Astrocyte of the hippocampus (primary cell): ENCODE results near the gene GABRB3.

Experiments
- DNase-seq: peaks from one replicate; pipeline ENCODE4 v3.0.0; 2011; ENCODE audit warnings: low read depth, low spot score

GABRB3 gene

DNA sequence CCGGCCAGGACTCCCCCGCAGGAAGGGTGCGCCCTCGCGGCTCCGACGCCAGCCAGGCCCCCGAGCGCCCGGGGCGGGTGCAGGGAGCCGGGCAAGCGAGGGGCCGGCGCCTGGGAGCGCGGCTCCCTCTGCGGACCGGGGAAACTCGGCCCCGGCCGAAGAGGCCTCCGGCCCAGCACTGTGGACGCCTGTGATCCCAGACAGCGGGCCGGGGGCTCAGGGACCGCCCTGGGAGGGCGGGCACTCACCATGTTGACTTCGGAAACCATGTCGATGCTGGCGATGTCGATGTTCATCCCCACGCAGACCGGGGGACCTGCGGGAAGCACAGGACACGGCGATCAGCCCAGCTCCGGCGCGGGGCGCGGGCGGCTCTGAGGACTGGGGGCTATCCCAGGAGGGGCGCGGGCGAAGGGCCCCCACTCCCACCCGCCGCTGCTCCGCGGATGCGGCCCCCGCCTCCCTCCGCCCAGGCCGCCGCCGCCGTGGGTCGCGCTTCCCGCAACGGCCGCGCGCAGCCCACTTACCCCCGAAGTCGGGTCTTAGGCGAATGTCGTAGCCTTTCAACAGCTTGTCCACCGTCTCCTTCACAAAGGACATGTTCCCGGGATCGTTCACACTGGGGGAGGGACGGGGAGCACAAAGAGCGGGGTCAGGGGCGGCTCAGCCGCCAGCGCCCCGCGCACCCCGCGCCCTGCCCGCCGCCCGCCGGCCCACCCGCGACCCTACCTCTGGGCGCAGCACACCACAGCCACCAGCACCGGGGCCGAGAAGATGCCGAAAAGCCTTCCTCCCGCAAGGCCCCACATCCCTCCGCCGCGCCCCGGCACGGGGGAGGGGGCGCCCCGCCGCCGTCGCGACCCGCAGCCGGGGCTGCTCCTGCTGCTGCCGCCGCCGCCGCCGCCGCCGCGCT is at the start of gene GABRB3:
GABRB3 (minus strand) TSS at position 913 of the 913 bp plus-strand sequence.
- DNase-seq: peak; percentile 19

DNA sequence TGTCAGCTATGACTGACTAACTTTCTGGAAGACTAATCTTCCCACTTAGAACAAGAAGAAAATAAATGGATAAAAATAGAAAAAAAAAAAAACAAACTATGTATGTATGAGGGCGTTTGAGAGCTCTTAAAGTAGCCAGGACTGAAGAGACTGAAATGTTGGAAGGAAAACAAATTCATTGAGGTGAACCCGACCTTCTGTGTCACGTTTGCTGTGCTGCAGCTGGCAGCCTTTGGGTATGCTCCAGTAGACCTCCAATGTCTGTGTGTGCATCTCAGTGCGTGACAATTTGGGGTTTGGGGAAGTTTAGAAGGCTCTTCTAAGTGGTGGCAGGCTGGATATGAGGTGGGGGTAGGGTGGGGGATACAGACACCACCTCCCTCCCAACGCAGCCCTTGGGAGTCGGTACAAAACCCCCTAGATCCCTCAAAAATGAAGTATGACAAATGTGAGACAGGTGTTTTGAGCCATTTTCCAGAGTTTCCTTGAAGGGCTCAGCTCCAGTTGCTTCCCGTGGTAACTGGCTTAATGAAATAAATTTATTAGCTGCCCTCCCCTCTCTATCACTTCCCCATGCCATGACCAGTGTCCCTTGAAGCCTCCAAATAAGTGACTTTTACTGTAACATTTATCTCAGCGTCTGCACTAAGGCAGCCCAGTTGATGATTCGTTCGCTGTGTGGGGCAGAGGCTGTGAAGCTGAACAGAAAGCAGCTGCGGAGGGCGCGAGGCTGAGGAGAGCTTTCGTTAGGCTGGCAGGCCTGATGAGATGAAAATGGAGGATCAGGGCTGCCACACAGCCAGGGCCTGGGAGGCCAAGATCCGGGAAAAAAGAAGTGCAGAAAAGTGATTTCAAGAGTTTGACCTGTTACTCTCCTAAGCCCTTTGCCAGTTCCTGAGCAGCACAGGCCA is 34.9 kb upstream of the GABRB3 start:
- DNase-seq: no peak

DNA sequence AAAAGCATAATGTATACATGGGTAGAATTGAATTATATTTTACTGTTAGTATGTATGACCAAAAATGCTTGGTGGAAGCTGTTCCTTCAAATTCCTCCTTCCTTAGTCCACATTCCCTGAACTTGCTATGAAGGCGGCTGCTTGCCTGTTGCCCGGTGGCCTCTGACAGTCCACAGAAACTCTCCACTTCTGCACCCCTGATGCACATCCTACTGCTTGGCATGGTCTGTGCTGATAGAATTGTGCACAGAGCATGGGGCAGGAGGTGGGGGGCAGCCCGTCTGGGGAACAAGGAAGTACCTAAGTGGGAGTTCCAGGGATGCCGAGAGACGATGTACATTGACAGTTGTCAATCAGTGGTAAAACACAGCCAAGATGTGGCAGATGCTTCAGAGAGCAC is 33.7 kb upstream of the GABRB3 start:
- no peak for DNase-seq

DNA sequence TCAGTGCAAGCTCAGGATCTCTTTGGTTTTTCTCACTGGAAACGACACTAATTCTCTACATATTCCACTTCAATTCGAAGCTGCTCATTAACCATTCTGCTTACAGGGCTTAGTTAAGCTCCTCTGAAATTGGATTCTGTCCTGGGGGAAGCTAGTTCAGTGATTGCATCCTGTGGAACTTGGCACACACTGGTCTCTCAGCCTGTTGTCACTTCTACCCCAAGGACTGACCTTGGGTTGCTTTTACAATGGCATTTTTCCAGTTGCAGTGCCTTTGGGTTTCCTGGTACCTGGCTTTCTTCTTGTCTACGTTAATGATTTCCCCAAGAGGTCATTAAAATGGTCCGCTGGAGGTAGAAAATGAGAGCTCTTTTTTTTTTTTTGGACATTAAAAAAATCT is 33.3 kb upstream of the GABRB3 start:
- DNase-seq: no peak

DNA sequence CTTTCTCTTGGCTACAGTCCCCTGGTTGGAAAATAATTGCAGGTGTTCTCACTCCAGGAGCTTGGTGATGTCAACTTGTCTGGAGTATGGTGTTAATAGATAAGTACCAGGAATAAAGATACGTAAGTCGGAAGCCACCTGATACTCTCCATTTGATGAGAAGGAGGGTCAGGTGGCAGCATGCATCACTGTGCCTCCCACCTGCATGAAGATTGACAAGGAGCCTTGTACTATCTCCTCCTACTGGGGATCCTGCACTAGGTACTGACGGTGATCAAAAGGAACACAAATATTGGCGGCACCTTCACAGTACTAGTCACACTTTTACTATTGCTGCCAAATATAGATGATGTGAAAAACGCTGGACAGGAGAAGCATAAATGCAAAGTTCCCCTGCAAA is 32.6 kb upstream of the GABRB3 start:
- no peak for DNase-seq

DNA sequence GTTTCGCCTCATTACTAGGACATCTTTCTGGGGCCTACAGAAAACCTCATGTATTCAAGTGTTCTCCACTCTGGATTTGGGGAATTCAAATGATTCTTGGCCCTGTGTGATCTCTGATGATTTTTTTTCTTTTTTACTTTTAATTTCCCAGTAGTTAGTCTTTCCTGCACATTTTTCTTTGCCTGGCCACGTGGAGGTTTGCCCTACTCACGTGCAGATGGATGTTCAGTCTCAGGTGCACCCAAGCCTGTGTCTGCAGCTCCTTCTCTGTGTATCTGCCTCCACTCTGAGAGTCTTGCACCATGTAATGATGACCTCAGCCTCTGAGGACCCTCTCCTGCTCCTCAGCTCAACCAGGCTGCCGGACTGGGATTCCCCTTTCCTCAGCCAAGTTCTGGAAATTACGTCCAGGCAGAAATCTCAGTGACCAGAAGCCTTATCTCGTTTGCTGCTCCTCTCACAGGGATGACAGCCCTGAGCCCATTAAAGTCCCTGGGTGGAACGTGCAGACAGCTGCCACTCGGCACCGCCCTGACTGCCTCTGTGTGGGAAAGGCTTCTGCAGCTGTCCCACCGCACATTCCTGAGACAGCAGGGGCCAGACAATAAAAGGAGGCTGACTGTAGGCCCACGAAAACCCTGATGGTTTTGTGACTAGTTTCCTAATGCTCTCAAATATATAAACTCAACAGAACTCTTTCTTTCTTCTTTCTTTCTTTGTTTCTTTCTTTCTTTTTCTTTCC is 31.4 kb upstream of the GABRB3 start:
- DNase-seq: no peak

DNA sequence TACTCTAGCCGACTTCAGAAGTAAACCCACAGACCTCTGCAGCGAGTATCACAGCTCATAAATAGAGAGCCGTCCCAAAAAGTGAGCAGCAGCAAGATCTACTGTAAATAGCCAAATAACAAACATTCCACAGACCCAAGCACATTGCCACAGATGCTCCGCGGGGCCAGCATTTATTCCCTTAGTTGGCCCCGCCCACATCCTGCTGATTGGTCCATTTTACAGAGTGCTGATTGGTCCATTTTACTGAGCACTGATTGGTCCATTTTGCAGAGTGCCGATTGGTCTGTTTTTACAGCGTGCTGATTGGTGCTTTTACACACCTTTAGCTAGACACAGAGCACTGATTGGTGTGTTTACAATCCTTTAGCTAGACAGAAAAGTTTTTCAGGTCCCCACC is 17.3 kb upstream of the GABRB3 start:
- no peak for DNase-seq

DNA sequence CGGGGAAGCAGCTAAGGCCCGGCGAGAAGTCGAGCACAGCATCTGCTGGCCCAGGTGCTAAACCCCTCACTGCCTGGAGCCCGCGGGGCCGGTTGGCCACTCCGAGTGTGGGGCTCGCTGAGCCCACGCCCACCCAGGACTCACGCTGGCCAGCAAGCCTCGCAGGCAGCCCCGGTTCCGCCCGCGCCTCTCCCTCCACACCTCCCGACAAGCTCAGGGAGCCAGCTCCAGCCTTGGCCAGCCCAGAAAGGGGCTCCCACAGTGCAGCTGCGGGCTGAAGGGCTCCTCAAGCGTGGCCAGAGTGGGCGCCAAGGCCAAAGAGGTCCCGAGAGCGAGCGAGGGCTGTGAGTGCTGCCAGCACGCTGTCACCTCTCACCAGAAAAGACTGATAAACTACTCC is 8.9 kb upstream of the GABRB3 start:
- DNase-seq: no peak

DNA sequence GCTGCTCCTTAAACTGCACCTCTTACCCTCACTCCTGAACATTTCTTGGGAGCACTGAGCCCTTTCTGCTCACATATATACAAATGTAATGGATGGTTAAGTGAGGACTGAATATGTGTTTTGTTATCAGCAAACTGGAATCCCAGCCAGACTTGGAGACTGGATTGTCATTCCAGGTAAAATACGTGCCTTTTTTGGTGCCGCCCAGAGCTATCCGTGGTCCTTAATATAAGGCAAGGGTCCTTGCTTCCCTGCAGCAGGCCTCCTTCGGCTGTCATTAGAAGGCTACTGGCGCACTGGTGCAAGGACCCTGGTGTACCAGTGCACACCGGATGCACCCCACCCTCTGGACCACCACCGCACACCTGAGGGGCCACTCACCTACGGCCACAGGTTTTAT is 1.1 kb upstream of the GABRB3 start:
- DNase-seq: peak; percentile 15

DNA sequence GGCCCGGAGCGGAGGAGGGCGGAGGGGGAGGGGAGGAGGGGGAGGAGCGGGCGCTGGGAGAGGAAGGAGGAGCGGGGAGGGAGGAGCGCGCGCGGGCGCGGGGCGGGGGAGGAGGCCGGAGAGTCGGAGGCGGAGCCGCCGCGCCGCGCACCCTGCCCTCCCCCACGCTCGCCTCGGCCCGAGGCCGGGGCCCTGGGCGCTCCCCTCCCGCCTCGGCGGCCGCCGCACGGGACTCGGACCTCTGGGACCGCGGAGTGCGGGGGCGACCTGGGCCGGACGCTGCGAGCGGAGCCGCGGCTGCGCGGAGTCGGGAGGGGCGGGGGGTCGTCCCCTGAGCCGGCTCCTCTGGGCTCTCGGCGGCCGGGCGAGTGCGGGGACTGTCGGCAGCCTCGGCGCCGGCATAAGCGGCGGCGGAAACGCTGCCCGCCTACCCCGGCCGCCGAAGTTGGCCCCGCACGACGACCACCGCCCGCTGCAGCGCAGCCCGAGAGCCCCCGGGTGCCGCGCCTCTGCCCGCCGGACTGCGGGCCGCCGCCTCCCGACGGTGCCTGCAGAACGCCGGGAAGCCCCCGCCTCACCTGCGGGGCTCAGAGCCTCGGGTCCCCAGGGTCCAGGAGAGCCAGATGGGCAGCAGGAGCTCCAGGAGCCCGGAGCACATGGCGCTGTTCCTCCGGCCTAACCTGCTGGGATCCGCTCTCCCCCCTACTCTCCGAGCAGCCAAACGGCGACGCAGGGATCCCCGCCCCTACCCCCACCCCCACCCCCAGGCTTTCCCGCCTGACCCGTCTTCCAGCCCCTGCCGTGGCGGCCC is 406 bp upstream of the GABRB3 start:
- DNase-seq: peak; percentile 59

DNA sequence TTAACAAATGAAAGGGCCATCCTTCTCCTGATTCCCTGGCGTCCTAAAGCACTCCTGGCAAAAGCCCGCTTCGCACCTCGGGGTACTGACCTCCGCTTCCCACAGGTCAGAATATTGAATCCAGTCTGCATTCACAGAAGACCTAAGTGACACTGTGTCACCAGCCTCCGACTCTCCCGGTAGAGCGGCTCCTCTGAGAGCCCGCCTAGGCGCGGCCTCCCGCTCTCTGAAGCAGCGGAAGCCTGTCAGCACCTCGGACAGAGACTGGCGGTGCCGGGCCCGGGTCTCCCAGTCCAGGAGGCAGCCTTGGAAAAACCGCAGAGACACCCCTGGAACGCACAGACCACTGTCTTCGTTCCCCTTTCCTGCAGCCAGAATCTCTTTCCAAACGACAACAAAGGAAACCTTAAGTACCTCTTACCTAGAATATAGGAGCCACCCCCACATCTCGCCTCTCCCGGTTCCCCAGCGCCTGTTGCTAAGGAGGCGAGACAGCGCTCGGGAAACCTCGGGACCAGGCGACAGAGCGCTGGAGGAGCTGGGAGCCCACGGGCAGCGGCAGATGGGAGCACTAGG is 1.2 kb downstream of the GABRB3 start:
- peak; percentile 77 for DNase-seq

DNA sequence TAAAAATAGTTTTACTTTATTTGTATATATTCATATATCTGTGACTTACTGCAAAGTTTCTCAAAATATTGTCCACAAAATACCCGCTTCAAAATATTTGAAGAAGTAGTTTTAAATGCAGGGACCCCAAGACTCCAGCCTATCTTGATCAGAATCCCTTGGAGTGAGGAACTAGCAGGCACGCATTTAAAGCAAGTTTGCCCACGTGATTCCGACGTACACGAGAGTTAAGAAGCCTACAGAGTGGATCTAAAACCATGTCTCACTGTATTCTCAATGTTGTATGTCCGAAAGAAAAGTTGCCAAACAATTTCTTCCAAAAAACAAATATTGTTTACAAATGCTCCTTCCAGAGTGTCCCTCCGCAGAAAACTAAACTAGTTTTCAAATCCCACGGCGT is 1.7 kb downstream of the GABRB3 start:
- DNase-seq: no peak

DNA sequence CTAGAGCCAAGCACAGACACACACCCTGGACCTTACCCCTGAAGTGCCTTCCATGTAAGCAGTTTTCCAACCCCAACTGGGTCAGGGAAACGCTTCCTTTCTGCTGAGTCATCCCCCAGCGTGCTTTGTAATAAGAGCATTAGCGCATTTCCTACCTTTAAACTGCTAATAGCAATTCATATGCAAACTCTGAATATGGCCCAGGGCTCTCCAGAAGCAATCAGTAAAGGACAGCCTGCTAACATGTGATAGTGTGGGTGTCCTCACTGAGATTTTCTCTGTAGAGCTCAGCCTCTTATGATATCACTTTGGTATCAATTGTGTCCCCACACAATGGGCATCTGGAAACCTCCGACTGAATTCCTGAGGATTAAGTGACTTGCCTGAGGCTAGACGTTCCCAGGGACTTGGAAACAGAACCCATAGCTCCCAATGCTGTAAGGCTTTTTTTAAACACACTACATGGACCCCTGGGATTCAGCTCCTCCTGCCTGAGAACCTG is 5.6 kb downstream of the GABRB3 start:
- peak; percentile 8 for DNase-seq

DNA sequence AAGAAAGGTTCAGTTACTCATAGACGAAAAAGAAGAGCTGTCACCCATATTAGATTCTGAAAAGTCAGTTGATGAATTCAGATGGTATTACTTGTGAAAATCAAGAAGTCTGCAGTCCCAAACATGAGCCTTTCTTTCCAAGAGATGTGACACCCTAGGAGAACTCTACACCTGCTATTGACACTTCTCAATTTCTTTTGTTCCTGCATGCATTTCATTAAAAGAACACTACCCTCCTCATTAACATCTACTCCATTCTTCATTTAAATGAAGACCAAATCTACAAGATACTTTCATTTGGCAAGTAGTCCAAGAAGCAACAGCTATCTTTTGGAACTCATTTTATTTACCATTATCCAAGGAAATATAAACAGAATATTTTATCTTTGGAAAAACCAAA is 6.6 kb downstream of the GABRB3 start:
- DNase-seq: no peak

DNA sequence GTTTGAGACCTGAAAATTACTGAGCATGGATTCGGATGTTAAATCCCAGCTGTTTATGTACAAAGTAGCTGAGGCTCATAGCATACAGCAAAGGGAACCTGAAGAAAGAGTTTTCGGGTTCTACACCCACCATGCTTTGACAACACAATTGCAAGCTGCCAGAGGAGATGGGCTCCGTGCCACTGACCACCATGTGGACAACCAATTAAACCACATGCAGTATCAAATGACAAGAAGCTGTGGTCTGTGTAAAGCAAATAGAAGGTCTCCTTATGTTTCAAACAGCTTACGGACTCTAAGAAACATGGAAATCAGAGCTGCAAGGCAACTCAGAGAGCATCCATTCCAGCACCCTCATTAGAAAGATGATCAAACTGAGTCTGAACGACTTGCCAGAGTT is 12.9 kb downstream of the GABRB3 start:
- peak; percentile 5 for DNase-seq

DNA sequence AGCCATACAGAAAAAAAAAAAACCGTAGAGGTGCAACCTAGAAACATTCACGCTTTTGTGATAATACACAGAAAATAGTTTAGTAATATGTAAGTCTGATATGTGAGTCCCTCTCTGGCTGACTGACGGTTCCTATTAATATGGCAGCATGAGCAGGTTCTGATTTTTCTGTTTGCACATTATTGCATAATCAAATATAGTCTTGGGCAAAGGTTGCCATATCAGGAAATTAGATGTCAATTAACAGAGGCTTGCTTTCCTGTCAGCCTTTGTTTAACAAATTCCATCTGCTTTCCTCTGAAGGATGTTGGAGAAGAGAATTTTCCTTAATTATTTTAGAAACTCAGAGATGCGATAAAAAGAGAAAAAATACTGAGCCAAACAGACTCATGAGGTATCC is 14.8 kb downstream of the GABRB3 start:
- DNase-seq: no peak

DNA sequence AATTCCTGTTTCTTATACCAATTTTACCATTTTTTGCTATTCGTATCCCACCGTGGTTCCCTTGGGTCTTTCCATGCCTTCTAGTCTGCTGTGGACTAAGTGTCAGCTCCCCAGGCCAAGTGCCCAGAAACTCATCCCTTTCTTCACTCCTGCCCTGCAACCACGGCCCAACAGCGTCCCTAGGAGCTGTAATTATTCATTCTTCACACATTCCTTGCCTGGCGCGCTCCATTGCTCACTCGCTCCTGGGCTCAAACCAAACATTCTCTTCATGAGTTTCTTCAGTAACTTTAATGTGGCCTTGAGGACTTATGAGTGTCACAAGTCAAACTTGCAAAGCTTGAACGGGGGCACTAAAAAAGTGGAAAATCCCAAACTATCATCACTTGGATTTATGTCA is 15.7 kb downstream of the GABRB3 start:
- DNase-seq: no peak

DNA sequence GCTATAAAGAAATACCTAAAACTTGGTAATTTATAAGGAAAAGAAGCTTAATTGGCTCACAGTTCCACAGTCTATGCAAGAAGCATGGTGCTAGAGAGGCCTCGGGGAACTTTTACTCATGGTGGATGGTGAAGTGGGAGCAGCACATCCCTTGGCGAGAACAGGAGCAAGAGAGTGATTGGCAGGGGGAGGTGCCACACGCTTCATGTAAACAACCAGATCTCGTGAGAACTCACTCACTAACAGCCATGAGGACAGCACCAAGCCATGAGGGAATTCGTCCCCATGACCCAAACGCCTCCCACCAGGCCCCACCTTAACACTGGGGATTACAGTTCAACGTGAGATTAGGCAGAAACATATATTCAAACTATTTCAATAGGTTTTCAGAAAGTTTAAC is 28.0 kb downstream of the GABRB3 start:
- DNase-seq: no peak

DNA sequence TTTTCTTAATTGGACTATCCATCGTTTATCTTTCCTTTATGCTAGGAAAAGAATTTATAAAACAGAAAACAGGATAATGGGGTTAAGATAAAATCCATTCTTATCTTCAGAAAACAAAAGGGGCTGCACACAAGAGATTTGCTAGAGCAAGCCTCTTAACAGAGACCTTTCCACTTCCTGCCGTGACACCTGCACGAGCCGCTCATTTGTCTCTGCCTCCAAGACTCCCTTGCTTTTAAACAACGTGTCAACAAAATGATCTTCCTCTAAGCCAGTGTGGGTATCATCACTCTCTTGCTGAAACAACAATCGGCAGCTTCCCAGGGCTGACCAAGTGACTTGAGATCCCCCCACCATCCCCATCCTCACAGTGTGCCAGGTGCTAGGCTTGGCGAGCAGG is 33.1 kb downstream of the GABRB3 start:
- DNase-seq: no peak

DNA sequence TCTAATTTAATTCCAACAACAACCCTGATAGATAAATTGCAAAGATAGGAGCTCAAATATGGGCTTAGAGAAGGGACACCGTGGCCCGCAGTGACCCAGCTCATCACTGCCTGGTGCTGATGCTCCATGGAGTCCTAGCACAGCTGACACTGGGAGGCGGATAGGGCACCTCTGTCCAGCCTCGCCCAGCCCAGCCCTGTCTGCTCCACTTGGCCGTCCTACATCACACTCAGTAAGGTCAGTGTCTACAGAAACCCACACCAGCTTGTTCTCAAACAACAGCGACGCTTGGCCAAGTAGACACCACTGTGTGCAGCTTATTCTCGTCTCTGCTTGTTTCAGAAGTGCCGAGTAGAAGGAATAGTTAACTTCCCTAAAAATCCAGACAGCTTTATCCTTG is 33.9 kb downstream of the GABRB3 start:
- no peak for DNase-seq
